Middle frontal gyrus (tissue), 1 donor: ENCODE data around the gene MBTD1.
A peak's percentile ranks its signal among the peaks of the same experiment; 100 is the strongest.
"Not testable (repeated sequence)": the region's sequence is repeated elsewhere in the genome, so short reads cannot be mapped to it uniquely, and the experiment has no call there.

Experiments
- DNase-seq: peaks from one replicate; pipeline ENCODE4 v3.0.0-alpha.2; 2015; ENCODE audit warnings: low spot score; ENCODE audit errors: extremely low spot score

MBTD1 gene

GRCh38 chr17:51259564-51260236 is at the start of gene MBTD1:
Gene MBTD1, minus strand, starts transcription at chr17:51260049. Its CDS starts 34,888 bp downstream, at chr17:51225161.
- peak; percentile 90 for DNase-seq

- no peak for DNase-seq
Measured at GRCh38 chr17:51305182-51305581, 45.3 kb upstream of the MBTD1 start.

- no peak for DNase-seq
Measured at GRCh38 chr17:51299859-51300258, 40.0 kb upstream of the MBTD1 start.

GRCh38 chr17:51298508-51299371 is 38.9 kb upstream of the MBTD1 start:
- DNase-seq, result peak; percentile 73

GRCh38 chr17:51294338-51294737 is 34.5 kb upstream of the MBTD1 start:
- not testable (repeated sequence) for DNase-seq

- DNase-seq, result no peak
Measured at GRCh38 chr17:51289696-51290111, 29.9 kb upstream of the MBTD1 start.

GRCh38 chr17:51287412-51287811 is 27.6 kb upstream of the MBTD1 start:
- no peak for DNase-seq

GRCh38 chr17:51279183-51279582 is 19.3 kb upstream of the MBTD1 start:
- no peak for DNase-seq

- DNase-seq, result no peak
Measured at GRCh38 chr17:51275381-51275780, 15.5 kb upstream of the MBTD1 start.

GRCh38 chr17:51272812-51273211 is 13.0 kb upstream of the MBTD1 start:
- no peak for DNase-seq

- no peak for DNase-seq
Measured at GRCh38 chr17:51270636-51271035, 10.8 kb upstream of the MBTD1 start.

- no peak for DNase-seq
Measured at GRCh38 chr17:51269991-51270390, 10.1 kb upstream of the MBTD1 start.

GRCh38 chr17:51264466-51264865 is 4.6 kb upstream of the MBTD1 start:
- DNase-seq, result not testable (repeated sequence)

GRCh38 chr17:51263006-51263405 is 3.2 kb upstream of the MBTD1 start:
- DNase-seq, result no peak

- no peak for DNase-seq
Measured at GRCh38 chr17:51261024-51261963, 1.4 kb upstream of the MBTD1 start.

GRCh38 chr17:51260237-51261023 is 581 bp upstream of the MBTD1 start, which contains the start of gene UTP18:
Gene UTP18, plus strand, starts transcription at chr17:51260546. Its CDS starts 39 bp downstream, at chr17:51260585.
- DNase-seq, result peak; percentile 92

GRCh38 chr17:51258756-51259563 is 889 bp downstream of the MBTD1 start:
- DNase-seq, result no peak

GRCh38 chr17:51257150-51258081 is 2.4 kb downstream of the MBTD1 start:
- no peak for DNase-seq

- DNase-seq, result no peak
Measured at GRCh38 chr17:51256101-51256500, 3.7 kb downstream of the MBTD1 start.
